ENCODE measurements around the gene GINS1. TPM values are rescaled to one million over a fixed set of nuclear protein-coding genes. Genes with fewer than 3 reads are reported as not detected.

The GINS1 gene
- total RNA-seq, 2 donors from 2014 or later = 2.2 to 6.0 TPM

DNA sequence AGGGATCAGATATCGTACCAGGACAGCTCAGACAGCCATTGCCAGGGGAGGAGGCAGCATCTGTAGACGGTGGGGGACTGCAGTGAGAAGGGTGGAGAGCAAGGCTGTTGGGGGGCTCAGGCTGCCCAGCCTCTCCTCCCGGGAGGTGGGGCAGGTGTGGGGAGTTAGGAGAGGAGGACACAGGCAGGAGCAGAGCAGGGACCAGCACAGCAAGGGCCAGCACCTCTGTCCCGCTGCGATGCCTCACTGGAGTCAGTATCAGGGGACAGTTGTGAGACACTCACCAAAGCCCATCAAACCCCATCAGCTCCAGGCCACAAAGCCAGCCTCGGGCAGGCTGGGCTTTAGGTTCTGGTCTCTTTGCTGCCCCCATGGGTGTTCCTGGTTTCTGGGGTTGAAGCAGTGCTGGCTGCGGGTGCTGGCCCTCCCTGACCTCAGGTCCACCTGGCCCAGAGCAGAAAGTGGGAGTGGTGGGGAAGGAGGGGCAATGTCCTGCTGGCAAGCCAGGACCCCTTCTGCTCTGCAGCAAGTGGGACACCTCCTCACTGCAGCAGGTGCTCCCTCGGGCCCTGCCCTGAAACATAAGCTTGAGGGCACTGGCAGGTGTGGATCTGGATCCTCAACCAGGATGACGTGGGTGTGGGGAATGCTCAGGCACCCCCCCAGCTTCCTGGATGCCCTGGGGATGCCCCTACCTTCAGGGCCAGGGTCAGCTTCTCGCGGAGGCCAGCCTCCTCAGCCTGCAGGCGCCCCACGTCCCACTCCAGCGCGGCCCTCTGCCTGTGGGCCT is 83.4 kb downstream of the GINS1 start:
- intact Hi-C loops (cut with DNase I) = no loop called here
- H3K27me3 ChIP-seq (replicated peaks; ENCODE audit: insufficient read depth) = no peaks in the 10 kb centered on the region
- no peaks in the 10 kb centered on the region for H3K9me3 ChIP-seq
- no peak for DNase-seq (ENCODE audit: low spot score)
- 93% methylated on average over 15 of the region's 15 CpGs for WGBS
- TF ChIP-seq POLR2AphosphoS5 (IDR thresholded peaks at IDR 0.05) (no peak), POLR2A (IDR thresholded peaks at IDR 0.05) (no peak)
- TF ChIP-seq, protein P1, sequence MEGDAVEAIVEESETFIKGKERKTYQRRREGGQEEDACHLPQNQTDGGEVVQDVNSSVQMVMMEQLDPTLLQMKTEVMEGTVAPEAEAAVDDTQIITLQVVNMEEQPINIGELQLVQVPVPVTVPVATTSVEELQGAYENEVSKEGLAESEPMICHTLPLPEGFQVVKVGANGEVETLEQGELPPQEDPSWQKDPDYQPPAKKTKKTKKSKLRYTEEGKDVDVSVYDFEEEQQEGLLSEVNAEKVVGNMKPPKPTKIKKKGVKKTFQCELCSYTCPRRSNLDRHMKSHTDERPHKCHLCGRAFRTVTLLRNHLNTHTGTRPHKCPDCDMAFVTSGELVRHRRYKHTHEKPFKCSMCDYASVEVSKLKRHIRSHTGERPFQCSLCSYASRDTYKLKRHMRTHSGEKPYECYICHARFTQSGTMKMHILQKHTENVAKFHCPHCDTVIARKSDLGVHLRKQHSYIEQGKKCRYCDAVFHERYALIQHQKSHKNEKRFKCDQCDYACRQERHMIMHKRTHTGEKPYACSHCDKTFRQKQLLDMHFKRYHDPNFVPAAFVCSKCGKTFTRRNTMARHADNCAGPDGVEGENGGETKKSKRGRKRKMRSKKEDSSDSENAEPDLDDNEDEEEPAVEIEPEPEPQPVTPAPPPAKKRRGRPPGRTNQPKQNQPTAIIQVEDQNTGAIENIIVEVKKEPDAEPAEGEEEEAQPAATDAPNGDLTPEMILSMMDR (IDR thresholded peaks at IDR 0.05) = no peak
- H3K4me3 ChIP-seq = no peak overlapping the region
- no peak overlapping the region for H3K27ac ChIP-seq
- H3K36me3 ChIP-seq = no peaks in the 10 kb centered on the region
- no peaks in the 10 kb centered on the region for H3K4me1 ChIP-seq (replicated peaks)

DNA sequence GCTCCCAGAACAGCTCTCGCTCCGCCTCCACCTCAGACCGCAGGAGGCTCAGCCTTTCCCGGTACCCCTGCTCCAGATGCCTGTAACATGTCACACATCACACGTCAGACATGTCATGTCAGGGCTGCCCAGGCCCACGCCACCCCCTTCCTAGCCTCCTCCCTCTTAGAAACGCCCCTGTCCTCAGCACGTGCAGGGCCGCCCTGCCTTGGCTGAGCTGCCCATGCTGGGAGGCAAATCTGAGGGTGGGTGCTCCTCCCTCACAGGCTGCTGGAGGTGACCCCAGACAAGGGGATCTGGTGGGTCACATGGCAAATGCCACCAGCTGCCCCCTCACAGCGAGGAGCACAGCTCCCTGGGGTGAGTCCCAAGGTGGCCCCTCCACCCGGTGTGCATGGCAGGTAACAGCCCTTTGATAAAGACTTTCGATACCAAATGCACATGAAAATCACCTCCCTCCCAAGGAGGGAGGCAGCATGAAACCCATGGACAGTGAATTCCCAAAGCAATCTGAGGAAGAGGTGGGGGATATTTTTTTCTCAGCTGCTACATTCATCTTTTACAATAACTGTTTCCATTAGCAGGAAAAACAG is 84.1 kb downstream of the GINS1 start:
- Histone ChIP-seq H3K9me3 (no peaks in the 10 kb centered on the region), H3K36me3 (no peaks in the 10 kb centered on the region), H3K27me3 (replicated peaks; ENCODE audit: insufficient read depth) (no peaks in the 10 kb centered on the region), H3K4me1 (replicated peaks) (no peaks in the 10 kb centered on the region), H3K27ac (no peak overlapping the region), H3K4me3 (no peak overlapping the region)
- DNase-seq (ENCODE audit: low spot score) = no peak
- TF ChIP-seq, protein P1 (IDR thresholded peaks at IDR 0.05) = no peak
- TF ChIP-seq POLR2AphosphoS5 (IDR thresholded peaks at IDR 0.05) = no peak
- no peak for TF ChIP-seq POLR2A (IDR thresholded peaks at IDR 0.05)
- 91% methylated on average over 12 of the region's 12 CpGs for WGBS
- intact Hi-C loops (cut with DNase I) = no loop called here

DNA sequence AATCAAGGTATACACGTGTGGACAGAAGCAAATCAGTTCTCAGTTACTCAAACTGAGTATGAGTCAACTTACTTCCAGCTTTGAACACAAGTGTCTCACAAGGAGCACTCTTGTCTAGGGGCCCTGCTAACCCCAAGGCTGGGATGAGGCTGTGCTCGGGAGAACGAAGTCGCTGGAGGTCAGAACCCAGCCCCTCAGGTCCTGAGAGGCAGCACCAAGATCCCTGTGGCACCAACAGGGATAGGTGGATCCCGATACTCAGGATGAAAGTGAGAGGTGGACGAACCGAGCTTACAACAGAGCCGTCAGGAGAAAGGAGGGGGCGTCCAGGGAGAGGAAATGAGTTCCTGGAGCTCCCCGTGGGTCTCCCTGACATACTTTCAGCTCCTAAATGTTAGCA is 85.7 kb downstream of the GINS1 start:
- H3K9me3 ChIP-seq = no peaks in the 10 kb centered on the region
- intact Hi-C loops (cut with DNase I) = no loop called here
- H3K27me3 ChIP-seq (replicated peaks; ENCODE audit: insufficient read depth) = no peaks in the 10 kb centered on the region
- WGBS = 92% methylated on average over 10 of the region's 10 CpGs
- H3K4me3 ChIP-seq = no peak overlapping the region
- no peak for TF ChIP-seq POLR2A (IDR thresholded peaks at IDR 0.05)
- no peak overlapping the region for H3K27ac ChIP-seq
- H3K4me1 ChIP-seq (replicated peaks) = no peaks in the 10 kb centered on the region
- no peak for DNase-seq (ENCODE audit: low spot score)
- H3K36me3 ChIP-seq = no peaks in the 10 kb centered on the region

DNA sequence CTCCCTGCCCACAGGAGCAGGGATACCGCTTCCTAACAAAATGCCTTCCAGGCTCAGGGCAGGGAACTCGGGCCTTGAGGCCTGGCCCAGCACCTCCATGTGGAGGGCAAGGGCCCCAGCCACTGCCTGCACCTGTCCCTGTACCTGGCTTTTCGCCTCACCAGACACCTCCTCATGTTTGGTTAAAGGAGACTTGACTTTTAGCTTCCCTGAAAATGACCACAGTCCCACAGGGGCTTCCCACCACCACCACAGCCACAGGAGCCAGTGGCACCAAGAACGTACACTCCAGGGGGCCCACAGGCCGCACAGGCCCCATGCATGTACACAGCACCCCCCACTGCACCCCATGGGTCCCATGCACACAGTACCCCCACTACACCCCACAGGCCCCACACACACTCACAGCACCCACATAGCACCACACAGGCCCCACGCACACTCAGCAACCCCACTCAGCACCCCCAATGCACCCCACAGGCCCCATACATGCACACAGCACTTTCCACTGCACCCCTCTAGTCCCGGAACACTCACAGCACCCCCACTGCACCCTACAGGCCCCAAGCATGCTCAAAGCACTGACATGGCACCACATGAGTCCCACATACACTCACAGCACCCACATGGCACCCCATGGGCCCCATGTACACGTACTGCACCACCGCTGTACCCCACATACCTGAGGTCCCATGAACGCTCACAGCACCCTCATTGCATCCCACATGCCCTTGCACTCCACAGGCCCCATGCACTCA is 86.5 kb downstream of the GINS1 start:
- intact Hi-C loops (cut with DNase I) = no loop called here
- no peak for DNase-seq (ENCODE audit: low spot score)
- TF ChIP-seq POLR2A (IDR thresholded peaks at IDR 0.05) = no peak
- no peak for TF ChIP-seq POLR2AphosphoS5 (IDR thresholded peaks at IDR 0.05)
- TF ChIP-seq, protein P1 (IDR thresholded peaks at IDR 0.05) = no peak
- Histone ChIP-seq H3K36me3 (no peaks in the 10 kb centered on the region), H3K4me1 (replicated peaks) (no peaks in the 10 kb centered on the region), H3K27ac (no peak overlapping the region), H3K4me3 (no peak overlapping the region), H3K27me3 (replicated peaks; ENCODE audit: insufficient read depth) (no peaks in the 10 kb centered on the region), H3K9me3 (no peaks in the 10 kb centered on the region)
- WGBS = 96% methylated on average over 10 of the region's 10 CpGs

DNA sequence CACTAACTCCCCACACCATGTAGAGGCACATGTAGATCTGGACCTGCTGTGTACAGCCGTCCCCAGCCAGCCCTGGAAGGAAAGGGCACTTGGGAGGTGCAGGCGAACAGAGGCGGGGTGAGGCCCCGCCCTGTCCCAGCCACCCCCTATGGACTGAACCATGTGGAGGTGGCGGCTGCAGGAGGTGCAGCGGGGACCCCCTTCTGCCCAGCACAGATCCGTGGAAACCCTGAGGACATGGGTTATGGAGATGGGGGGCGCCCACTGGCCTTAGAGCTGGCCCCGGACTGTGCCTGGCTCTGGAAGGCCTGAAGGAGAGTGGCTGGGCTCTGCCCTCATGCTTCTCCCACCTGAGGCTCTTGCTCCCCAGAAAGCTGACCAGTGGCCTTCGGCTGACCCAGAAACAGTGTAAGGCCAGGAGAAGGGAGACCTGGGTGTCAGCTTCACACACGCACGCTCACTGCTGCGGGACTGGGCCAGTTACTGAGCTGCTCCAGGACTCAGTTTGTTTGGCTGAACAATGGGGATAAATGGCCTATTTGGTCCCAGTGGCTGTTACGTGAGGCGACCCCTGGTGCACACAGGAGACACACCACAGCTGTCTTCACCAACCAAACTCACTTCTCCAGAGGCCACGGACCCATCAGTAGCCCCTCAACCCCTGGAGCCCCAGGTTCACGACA is 87.2 kb downstream of the GINS1 start:
- H3K36me3 ChIP-seq = no peaks in the 10 kb centered on the region
- TF ChIP-seq, protein P1 (IDR thresholded peaks at IDR 0.05) = no peak
- TF ChIP-seq POLR2A (IDR thresholded peaks at IDR 0.05) (no peak), POLR2AphosphoS5 (IDR thresholded peaks at IDR 0.05) (no peak)
- DNase-seq (ENCODE audit: low spot score) = no peak
- no peak overlapping the region for H3K27ac ChIP-seq
- intact Hi-C loops (cut with DNase I) = no loop called here
- H3K4me3 ChIP-seq = no peak overlapping the region
- H3K4me1 ChIP-seq (replicated peaks) = no peaks in the 10 kb centered on the region
- H3K9me3 ChIP-seq = no peaks in the 10 kb centered on the region
- 93% methylated on average over 17 of the region's 17 CpGs for WGBS
- no peaks in the 10 kb centered on the region for H3K27me3 ChIP-seq (replicated peaks; ENCODE audit: insufficient read depth)
